ENCODE results near the gene SPOUT1. TPM values are rescaled to one million over a fixed set of nuclear protein-coding genes. Genes with fewer than 3 reads are reported as not detected.

Gene SPOUT1
- polyA plus RNA-seq, 1 donor (not counting 4 experiments of a cell fraction or from before 2014, with no cell fraction given) = 22.0 TPM

DNA sequence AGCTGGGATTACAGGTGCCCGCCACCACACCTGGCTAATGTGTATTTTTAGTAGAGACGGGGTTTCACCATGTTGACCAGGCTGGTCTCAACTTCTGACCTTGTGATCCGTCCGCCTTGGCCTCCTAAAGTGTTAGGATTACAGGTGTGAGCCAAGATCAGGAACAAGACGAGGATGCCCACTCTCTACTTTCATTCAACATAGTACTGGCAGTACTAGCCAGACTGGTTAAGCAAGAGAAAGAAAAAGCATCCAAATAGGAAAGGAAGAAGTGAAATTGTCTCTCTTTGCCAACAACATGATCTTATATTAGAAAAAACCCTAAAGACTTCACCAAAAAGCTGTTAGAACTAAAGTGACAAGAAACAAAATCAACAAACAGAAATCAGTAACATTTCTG, 18.7 kb downstream of the SPOUT1 start:
- FAIRE-seq = no peak
- no peak overlapping the region for H3K4me3 ChIP-seq (ENCODE audit: control insufficient read depth in 2 of 3, extremely low read depth in 1 of 3, insufficient read depth in 2 of 3, low read depth in 1 of 3, low read length in 3 of 3)
- no peak overlapping the region for H3K9ac ChIP-seq (ENCODE audit: control insufficient read depth, extremely low read depth, insufficient read depth, low read length)
- no peaks in the 10 kb centered on the region for H3K79me2 ChIP-seq (ENCODE audit: control insufficient read depth, insufficient read depth, low read length)
- no peaks in the 10 kb centered on the region for H3K9me3 ChIP-seq (ENCODE audit: control insufficient read depth, low read depth, low read length)
- peaks cover 0 to 16% of the 10 kb centered on the region in 2 experiments for H3K36me3 ChIP-seq (ENCODE audit: control insufficient read depth in 2 of 2, extremely low read depth in 1 of 2, insufficient read depth in 2 of 2, low read length in 2 of 2)
- TF ChIP-seq EZH2 (IDR thresholded peaks at IDR 0.05; ENCODE audit: low read length) (no peak), CTCF (optimal IDR thresholded peaks at IDR 0.05 in 1 of 3, IDR thresholded peaks at IDR 0.05 in 1 of 3, conservative IDR thresholded peaks at IDR 0.05 in 1 of 3; ENCODE audit: extremely low read depth in 1 of 3, insufficient read depth in 2 of 3, low read length in 3 of 3) (no peak)
- DNase-seq (ENCODE audit: low read depth, low spot score) = no peak
- H2AFZ ChIP-seq (ENCODE audit: control insufficient read depth, low read length) = no peak overlapping the region
- no peak overlapping the region for H3K4me2 ChIP-seq (ENCODE audit: control insufficient read depth, extremely low read depth, insufficient read depth, low read depth, low read length)
- no peaks in the 10 kb centered on the region for H3K9me1 ChIP-seq (ENCODE audit: control insufficient read depth, extremely low read depth, insufficient read depth, low read length)
- no peaks in the 10 kb centered on the region for H3K27me3 ChIP-seq (ENCODE audit: control insufficient read depth, extremely low read depth, insufficient read depth, low read length)
- H3K27ac ChIP-seq (ENCODE audit: control insufficient read depth, insufficient read depth, low read length) = no peak overlapping the region
- dilution Hi-C loops (cut with MboI; ENCODE audit: extremely low pct_ligation_motif_present, low sequenced_read_pairs) = no loop called here
- H3K4me1 ChIP-seq (ENCODE audit: control insufficient read depth, extremely low read depth, insufficient read depth, low read length) = no peaks in the 10 kb centered on the region
- no peaks in the 10 kb centered on the region for H4K20me1 ChIP-seq (ENCODE audit: control insufficient read depth, extremely low read depth, insufficient read depth, low read length)

- Histone ChIP-seq H2AFZ (ENCODE audit: control insufficient read depth, low read length) (no peak overlapping the region), H3K27me3 (ENCODE audit: control insufficient read depth, extremely low read depth, insufficient read depth, low read length) (no peaks in the 10 kb centered on the region), H3K36me3 (ENCODE audit: control insufficient read depth in 2 of 2, extremely low read depth in 1 of 2, insufficient read depth in 2 of 2, low read length in 2 of 2) (peaks cover 0 to 18% of the 10 kb centered on the region in 2 experiments), H3K27ac (ENCODE audit: control insufficient read depth, insufficient read depth, low read length) (no peak overlapping the region), H4K20me1 (ENCODE audit: control insufficient read depth, extremely low read depth, insufficient read depth, low read length) (no peaks in the 10 kb centered on the region), H3K9me1 (ENCODE audit: control insufficient read depth, extremely low read depth, insufficient read depth, low read length) (no peaks in the 10 kb centered on the region), H3K9me3 (ENCODE audit: control insufficient read depth, low read depth, low read length) (no peaks in the 10 kb centered on the region), H3K4me2 (ENCODE audit: control insufficient read depth, extremely low read depth, insufficient read depth, low read depth, low read length) (no peak overlapping the region), H3K4me3 (ENCODE audit: control insufficient read depth in 2 of 3, extremely low read depth in 1 of 3, insufficient read depth in 2 of 3, low read depth in 1 of 3, low read length in 3 of 3) (no peak overlapping the region), H3K9ac (ENCODE audit: control insufficient read depth, extremely low read depth, insufficient read depth, low read length) (no peak overlapping the region), H3K4me1 (ENCODE audit: control insufficient read depth, extremely low read depth, insufficient read depth, low read length) (no peaks in the 10 kb centered on the region), H3K79me2 (ENCODE audit: control insufficient read depth, insufficient read depth, low read length) (no peaks in the 10 kb centered on the region)
- TF ChIP-seq CTCF (optimal IDR thresholded peaks at IDR 0.05 in 1 of 3, IDR thresholded peaks at IDR 0.05 in 1 of 3, conservative IDR thresholded peaks at IDR 0.05 in 1 of 3; ENCODE audit: extremely low read depth in 1 of 3, insufficient read depth in 2 of 3, low read length in 3 of 3) (no peak), EZH2 (IDR thresholded peaks at IDR 0.05; ENCODE audit: low read length) (no peak)
- no peak for FAIRE-seq
- dilution Hi-C loops (cut with MboI; ENCODE audit: extremely low pct_ligation_motif_present, low sequenced_read_pairs) = no loop called here
- no peak for DNase-seq (ENCODE audit: low read depth, low spot score)
Measured at GRCh38 chr9:128809831-128810230, 19.8 kb downstream of the SPOUT1 start.

Measured in keratinocyte (primary cell).